Activated CD4-positive, alpha-beta T cell treated with anti-CD3 and anti-CD28 coated beads, Interleukin-2, Interleukin-6, amounts not matched to agents 100 ng/mL and 50 ng/mL, durations not matched to agents 16 hours and 8 hours (primary cell): ENCODE data around the gene ZRANB3.

Source experiments
- DNase-seq: peaks from one replicate; pipeline ENCODE4 v3.0.0-alpha.2; 2020

The ZRANB3 gene

DNA sequence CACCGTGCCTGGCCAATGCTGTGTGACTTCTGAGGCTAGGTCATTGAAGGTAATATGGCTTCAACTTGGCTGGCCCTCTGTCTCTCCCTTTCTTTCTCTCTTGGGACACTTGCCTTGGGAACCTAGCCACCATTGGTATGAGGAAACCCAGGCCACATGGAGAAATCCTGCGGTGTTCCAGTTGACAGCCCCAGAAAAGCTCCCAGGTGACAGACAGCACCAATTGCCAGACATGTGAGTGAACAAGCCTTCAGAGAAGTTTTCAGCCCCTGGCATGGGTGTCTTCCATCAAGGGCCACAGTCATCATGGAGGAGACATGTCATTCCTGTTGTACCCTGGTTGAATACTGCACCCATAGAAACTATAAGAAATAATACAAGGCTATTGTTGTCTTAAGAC is 292.4 kb downstream of the ZRANB3 start:
- no peak for DNase-seq

DNA sequence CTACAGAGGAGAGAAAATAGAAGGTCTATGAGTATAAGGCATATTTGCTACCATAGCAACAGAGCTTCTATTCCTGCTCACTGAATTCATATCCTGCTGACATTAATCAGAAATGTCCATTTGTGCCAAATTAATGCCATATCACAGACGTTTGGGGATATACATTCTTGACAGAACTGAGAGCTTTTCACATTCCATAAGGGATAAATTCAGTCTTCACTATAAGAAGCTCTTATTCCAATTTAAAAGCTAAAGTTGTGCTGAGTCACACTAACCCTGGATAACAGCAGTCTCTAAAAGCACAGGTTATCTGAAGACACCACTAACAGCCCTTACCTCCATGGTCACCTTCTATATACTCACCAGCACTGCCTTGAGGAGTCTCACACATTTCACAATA is 300.9 kb downstream of the ZRANB3 start:
- DNase-seq = no peak

DNA sequence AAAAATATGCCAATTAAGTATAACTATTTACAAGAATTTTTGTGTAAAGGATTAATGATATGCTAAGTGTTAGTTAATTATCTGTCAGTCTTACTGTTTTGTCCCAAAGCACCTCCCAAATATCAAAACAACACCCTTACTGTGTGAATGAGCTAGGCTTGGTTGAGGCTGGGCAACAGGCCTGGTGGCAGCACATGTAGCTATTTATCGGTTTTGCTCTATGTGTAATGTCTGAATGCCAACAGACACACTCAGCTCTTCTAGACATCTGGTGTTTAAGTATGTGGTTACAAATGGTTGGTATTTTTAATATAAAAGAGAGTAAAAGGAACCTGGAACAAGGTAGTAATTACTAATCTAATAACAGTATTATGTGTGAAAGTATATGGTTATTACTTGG is 303.6 kb downstream of the ZRANB3 start:
- no peak for DNase-seq

DNA sequence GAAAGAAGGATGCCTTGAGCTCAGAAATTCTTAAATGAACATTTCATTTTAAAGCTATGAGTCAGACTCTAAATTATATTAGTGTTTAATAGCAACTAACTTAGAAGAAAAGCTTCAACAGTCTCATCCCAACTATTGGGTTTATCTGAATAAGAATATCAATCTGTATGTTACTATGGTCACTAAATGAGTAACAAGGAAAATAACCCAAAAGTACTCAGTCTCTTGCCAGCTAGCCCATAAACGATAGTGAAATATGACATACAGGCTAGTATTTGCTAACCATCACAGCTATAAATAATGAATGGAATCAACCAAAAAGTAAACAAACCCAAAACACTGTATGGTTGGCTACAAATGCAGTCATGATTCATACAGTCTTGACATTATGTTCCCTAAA is 304.1 kb downstream of the ZRANB3 start:
- DNase-seq = no peak

DNA sequence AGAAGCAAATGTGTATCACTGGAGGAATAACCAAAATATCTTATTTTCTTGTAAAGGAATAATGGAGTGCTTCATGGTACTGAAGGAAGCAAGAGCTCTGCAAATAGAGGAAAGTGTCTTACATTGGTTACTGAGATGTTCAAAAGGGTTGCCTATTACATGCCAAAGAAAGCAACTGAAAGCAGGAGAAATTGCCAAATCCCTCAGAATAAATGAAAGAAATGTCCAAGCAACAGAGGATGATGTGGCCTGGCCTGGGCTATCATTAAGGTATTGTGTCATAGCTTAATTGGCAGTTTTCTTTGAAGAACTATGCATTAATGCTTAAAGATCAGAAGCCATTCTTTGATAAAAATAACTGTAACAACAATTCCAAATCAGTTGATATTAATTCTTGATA is 305.2 kb downstream of the ZRANB3 start:
- no peak for DNase-seq

DNA sequence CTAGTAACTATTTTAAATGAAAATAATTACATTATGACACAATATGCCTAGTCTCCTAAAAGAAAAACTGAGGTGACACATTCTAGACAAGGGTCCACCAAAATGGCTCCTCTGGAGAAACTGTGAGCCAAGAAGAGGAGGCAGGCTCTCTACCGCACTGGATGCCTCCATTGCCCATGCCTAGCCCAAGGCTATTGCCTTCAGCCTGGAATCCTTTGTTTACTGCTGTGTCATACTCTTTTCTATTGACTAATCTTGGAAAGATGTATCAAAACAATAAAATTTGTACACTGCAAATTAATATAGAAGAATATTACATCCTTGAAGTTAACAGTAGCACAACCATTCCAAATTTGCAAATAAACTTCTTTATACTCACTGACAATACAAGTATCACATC is 311.8 kb downstream of the ZRANB3 start:
- no peak for DNase-seq

DNA sequence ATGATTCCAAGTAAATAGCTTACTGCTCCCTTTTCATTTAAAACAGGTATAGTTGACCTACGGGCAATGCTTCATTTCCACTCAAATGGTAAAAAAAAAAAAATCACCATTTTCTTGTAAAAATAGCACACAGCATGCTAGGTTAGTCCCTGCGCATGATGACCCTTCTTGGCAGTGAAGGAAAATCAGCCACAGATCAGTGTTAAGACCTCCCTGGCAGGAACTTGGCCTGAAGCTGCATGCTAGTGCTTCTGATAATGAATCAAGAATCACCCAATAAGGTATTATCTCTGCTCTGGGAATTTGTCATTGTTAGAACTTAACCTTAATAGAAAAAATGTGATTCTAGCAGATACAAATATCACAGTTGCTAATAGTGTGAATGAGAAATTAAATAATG is 312.6 kb downstream of the ZRANB3 start:
- no peak for DNase-seq

DNA sequence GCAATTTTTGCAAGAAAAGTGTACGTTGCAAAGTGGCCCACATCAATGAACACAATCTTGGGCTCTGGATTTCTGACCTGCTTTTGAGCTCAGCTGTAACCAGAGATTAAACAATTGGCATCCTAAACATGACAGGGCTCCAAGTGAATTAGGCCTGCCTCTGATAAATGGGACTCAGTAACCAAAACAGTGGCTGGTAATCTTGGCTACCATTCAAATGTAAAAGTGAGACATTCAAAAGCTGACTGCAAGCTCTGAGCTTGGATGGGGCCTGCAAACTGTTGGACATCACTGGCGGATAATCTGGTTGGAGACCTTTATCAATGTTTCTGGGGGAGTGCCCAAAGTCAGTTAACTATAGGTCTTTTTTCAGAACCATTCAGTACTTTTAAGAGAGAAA is 318.3 kb downstream of the ZRANB3 start:
- DNase-seq = no peak

DNA sequence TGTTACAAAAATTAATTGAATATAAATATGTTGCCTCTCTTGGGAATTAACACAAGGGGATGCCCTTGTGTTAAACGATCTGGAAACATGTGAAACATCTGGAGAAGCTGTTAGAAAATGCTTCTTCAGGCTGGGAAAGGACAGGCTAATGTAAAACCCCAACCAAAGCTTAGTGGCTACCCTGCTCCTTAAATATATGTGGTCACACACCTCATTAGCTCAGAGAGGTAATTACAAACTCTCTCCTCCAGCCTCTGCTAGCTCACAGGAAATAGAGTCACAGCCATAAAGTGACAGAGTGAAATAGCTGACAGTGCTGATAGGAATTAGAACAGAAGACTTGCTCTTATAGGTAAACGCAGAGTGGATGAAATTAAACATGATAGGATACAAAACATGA is 323.0 kb downstream of the ZRANB3 start:
- DNase-seq = no peak

DNA sequence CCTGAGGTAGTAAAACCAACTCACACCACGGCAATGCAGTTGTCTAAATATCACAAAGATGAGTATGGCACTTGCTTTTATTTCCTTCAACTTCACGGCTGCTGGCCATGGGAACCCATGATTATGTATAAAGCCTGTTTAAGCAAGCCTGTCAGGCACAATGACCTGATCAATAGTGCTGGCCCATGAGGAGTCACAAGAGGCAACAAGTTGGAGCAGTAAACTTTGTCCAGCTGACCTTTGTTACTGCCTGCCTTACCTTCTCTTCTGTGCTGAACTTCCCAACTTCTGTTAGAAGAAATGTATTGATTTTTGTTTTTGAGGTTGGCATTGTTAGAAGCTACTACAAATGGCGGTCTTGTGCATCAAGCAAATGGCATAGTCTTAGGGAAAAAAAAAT is 327.1 kb downstream of the ZRANB3 start:
- DNase-seq = no peak

DNA sequence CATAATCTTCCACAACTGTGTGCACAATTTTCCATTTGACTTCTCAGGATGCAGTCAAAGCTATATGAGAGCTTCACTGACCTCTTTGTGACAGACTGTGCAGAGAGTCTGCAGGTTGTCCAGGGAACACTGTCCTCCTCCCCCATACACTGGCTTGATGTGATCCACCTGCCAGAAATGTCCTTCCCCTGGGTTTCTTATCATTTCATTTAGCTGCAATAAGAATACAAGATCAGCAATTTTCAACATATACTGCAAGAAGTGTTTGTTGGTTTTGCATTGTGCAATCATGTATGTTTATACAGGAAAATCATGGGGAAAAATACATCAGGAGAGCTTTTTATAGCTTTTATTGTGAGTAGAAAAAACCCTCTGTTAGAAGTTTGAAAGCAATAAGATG is 328.3 kb downstream of the ZRANB3 start:
- DNase-seq = no peak

DNA sequence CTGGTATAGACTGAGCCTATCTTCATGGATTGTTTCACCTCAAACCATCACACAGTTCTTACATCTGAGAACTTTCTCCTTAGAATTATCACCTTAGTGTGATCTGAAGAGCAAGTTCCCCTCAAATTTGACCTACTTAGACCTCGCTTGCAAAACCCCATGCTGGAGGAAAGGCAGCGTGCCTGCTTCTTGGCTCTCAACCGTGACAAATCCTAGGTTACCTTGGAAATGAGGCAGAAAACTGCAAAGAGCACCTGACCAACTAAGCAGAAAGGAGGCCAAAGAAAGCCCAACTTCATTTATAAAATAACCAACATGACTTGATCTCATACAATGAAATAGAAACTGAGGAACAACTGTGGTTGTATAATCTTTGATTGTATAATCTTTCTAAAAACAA is 332.5 kb downstream of the ZRANB3 start:
- DNase-seq = no peak

DNA sequence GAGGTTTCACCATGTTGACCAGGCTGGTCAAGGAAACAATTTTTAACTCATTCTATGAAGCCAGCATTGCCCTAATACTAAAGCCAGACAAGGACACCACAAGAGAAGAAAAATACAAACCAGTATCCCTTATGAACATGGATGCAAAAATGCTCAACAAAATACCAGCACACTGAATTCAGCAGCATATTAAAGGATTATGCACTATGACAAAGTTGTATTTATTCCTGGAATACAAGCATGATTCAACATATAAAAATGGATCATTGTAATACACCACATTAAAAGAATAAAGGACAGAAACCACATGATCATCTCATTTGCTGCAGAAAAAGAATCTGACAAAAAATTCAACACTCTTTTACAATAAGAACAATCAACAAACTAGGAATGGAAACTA is 340.2 kb downstream of the ZRANB3 start:
- DNase-seq = no peak

DNA sequence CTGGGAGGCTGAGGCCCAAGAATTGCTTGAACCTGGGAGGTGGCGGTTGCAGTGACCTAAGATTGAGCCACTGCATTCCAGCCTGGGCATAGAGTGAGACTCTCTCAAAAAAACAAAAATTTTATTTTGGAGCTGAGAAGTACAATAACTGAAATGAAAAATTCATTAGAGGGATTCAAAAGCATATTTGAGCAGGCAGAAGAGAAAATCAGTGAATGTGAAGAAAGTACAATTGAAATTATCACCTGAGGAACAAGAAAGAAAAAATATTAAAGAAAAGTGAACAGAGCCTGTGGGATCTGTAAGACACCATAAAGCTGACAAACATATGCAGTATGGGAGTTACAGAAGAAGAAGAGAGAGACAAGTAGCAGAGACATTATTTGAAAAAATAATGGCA is 341.9 kb downstream of the ZRANB3 start:
- DNase-seq = no peak

DNA sequence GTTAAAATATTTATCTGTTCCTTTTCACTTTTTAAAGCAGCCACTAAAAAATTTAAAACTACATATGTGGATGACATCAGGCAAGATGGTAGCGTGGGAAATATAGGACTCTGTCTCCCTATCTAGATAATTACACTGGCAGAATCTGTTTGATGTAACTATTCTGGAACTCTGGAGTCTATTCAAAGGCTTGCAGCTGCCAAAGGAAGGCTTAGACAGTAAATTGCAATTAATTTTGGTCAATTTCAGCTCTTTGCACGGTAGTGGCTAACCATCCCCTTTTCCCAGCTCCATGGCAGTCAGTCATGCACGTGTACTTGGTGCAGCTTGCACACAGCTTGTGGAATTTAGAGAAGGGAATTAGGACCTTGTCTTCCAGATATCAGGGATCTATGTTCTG is 343.7 kb downstream of the ZRANB3 start:
- DNase-seq = no peak

DNA sequence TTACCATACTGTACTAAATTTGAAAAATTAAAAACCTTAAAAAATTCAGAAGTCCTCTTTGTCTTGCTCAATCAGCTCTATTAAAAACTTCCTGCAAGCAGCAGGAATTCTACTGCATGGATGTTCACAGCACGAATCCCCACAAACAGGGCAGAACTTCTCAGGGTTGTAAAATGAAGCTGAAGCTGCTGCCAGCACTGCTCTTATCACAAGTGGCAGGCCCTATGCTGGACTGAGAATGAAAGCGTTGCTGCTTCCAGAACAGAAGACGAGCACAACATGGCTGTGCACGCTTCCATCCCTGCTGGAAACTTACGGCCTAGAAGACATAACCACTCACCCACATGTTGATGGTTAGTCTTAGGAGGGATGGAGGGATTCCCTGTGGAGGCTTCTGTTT is 345.0 kb downstream of the ZRANB3 start:
- no peak for DNase-seq

DNA sequence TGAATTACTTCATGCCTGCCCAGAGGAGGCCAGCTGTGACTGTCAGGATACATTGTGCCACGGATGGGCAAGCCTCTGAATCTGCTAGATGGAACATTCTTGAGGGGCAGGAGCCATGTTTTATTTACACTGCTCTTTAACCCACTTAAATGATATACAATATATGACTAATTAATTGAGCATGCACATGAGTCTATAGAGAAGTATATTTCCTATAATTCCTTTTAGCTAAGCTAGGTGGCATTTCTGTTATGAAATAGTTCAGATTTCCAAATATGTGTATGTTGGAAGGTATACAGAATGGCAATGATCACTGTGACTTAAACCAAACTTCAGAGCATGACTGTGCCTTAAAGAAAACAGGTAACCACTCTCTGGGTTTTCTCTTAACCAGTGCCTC is 347.2 kb downstream of the ZRANB3 start:
- no peak for DNase-seq

DNA sequence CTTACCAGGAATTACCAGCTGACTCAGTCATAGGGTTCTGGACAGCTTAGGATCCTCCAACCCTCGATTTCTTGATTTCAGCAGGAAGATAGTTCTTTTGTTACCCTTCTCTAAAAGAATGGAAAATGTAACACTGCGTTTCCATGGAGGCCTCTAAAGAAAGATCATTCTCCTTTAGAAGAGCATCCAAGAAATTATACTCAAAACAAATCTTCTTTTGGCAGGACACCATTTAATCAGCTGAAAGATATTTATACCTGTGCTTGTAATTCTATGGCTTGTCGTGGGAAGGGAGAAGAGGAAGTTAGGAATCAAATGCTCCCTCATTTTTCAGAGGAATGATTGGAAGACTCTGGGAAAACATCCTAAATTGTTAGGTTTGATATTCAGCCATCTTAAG is 348.4 kb downstream of the ZRANB3 start:
- no peak for DNase-seq

DNA sequence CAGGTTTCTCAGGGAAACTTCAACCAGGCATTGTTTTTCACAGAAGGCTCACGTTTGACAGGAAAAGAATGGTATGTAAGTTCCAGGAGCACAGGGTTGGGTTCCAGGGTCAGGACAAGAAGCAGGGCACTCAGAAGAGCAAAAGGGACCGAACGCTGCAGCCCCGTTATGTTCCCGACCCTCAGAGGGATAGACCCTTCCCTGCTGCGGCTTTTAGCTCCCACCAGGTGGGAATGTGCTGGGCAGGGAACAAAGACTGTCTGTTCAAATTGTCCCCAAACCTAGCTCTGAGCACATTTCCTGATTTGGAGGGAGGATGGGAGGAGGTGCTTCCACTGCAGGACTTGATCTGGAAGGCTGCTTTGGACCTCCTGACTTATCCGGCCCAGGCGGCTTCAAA is 348.8 kb downstream of the ZRANB3 start:
- no peak for DNase-seq

DNA sequence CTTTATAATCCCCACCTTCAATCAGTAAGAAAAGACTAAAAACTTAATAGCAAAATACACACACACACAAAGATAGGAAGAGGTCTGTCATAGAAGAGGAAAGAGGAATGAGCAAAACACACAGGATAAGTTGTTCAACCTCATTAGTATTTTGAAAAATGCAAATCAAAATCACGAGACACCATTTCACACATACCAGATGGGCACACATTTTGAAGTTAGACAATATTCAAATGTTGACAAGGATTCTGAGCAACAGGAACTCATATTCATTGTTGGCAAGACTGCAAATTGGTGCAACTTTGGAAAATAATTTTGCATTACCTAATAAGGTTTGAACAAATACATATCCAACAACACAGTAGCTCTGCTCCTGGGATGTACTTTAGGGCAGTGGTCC is 351.3 kb downstream of the ZRANB3 start:
- no peak for DNase-seq

DNA sequence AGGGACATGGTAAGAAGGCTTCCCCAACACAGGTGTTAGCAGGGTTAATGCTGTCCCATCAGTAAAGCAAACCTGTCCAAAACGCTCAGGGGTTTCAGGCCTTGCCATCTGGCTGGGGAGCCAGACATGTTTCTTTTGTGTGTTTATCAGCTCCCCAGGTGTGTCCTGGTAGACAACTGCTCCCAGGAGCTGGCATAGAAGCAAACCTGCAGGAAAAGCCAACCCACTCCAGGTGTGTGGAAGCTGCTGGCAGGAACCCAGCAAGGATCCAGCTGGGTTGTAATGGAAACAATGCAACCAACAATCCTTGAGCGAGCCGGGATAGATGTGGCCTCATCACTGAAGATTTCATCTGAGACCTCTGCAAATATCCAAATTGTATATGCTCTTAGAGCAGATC is 355.8 kb downstream of the ZRANB3 start:
- no peak for DNase-seq

DNA sequence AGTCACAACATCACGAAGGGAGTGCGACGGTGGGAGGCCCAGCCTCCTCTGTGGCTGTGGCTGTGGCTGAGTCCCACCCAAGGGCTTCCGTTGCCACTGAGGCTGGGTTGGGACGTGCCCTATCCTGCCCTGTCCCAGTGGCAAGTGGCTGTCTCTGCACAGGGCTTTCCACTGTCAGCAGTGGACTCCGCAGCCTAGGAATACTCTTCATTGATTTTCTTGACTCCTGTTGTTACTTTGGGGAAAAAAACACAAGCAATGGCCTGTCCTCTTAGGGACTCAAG is 356.3 kb downstream of the ZRANB3 start:
- no peak for DNase-seq

DNA sequence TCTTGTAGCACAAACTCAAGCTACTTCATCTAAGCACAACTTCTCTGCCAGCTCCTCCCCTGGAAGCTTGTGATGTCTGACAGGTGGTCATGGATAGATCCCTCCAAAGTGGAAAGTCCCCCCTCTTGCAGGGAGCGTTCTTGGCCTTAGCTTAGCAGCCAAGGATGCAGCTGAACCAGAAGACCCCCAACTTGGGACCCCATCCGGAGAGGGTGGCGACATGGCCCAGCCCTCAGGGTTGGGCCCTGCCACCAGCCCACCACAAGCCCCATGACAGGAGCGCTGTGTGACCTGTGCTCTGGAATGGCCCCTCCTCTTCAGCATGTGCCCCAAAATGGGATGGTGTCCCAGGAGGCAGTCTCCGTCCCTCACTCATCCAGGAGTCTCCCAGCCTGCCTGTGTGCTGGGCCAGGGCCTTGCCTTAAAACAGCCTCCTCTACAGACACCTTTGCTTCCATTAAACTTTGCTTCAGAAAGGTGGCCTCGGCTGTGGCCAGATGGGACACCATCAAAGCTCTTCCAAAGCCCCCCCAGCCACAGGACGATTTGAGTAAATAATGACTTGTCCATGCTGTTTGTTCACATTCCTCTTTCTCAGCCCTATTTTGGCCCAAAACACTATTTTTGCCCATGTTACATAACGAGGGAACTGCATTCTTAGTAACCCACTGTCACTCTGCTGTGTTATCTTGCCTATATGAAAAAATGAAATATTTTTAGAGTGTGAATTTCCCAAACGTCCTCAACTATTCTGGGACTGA is 356.8 kb downstream of the ZRANB3 start:
- DNase-seq = no peak

DNA sequence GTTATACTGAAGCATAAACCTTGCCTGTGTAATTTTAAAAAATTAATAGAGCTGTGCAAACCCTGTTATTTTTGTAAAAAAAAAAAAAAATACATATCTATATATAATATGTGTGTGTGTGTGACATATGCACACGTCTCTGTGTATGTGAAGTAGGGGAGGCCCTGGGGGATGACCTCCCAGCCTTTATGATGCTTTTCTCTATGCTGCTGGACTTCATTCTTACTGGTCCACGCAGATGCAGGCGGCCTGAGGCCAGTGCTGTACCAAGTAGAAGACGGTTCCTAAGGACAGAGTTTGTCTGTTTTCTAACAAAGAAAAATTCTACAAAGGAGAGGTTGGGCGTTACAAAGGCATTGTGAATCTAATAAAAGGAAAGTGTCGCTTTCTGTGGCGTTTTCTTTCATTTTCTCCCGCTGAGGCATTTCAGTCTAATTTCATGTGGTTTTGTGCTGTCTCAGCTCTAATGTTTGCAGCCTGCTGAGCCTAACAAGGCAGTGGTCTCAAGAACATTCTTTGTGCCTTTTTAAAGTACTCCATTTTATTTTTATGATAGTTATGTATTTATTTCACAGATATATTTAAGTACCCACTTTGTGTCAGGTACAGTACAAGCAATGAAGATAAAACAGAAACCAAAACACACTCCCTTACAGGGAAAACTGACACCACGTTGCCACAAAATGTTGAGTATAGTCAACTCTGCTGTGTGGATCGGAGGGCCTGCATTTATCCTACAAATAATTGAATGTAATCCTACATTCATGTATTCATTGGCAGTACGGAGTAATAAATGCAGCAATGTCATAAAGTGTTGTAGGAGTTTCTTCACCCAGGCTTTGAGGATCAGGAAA is 360.9 kb downstream of the ZRANB3 start:
- DNase-seq = peak; percentile 36
